CD14-positive monocyte (primary cell): ENCODE measurements around the gene MED15. TPM values are rescaled to one million over a fixed set of nuclear protein-coding genes. Genes with fewer than 3 reads are reported as not detected.

Experiments used
- DNase-seq, 3 donors: peaks; one replicate each; pipeline ENCODE4 v3.0.0-alpha.2; 2011 to 2022
- H2AFZ ChIP-seq: 2 replicates; pipeline ENCODE4 v1.6.0; 2012; ENCODE audit warnings: mild to moderate bottlenecking, low read depth, low read length, inconsistent platforms; ENCODE audit not compliant: insufficient read depth, poor library complexity, severe bottlenecking
- H3K27ac ChIP-seq, 2 donors: 1 replicate in 1 of 2; 2 replicates in 1 of 2; pipeline ENCODE4 v1.5.1; 2012 to 2013; ENCODE audit warnings: low read length in 2 of 2, control low read depth in 1 of 2, inconsistent platforms in 1 of 2, low read depth in 1 of 2, mild to moderate bottlenecking in 1 of 2
- H3K27me3 ChIP-seq, 2 donors: one replicate each; pipeline versions ENCODE4 v1.6.0 to v1.6.1; 2011 to 2013; ENCODE audit warnings: low read length in 2 of 2; ENCODE audit not compliant: control insufficient read depth in 2 of 2, insufficient read depth in 2 of 2
- H3K36me3 ChIP-seq, 2 donors: replicated peaks in 1 of 2; 1 replicate in 1 of 2; 2 replicates in 1 of 2; pipeline versions ENCODE4 v1.5.1 to v1.6.1; 2012 to 2013; ENCODE audit warnings: low read length in 2 of 2, control low read depth in 1 of 2, inconsistent platforms in 1 of 2, mild to moderate bottlenecking in 1 of 2; ENCODE audit not compliant: insufficient read depth in 2 of 2, control insufficient read depth in 1 of 2
- H3K4me1 ChIP-seq, 2 donors: 1 replicate in 1 of 2; 2 replicates in 1 of 2; pipeline versions ENCODE4 v1.5.1 to v1.6.1; 2012 to 2013; ENCODE audit warnings: low read length in 2 of 2, control low read depth in 1 of 2, inconsistent platforms in 1 of 2, mild to moderate bottlenecking in 1 of 2, moderate library complexity in 1 of 2; ENCODE audit not compliant: insufficient read depth in 2 of 2, control insufficient read depth in 1 of 2
- H3K4me2 ChIP-seq: replicated peaks from 2 replicates; pipeline ENCODE3; 2012; ENCODE audit warnings: low read length, moderate library complexity, mild to moderate bottlenecking; ENCODE audit not compliant: poor library complexity, severe bottlenecking; ENCODE audit errors: extremely low read depth
- H3K4me3 ChIP-seq, 3 experiments: fragments of 200-600 bp in 1 of 3; sonication (generic) in 1 of 3; replicated peaks in 1 of 3; 1 replicate in 2 of 3; 2 replicates in 1 of 3; pipeline ENCODE4 v1.5.1; 2011 to 2013; ENCODE audit warnings: low read length in 3 of 3, mild to moderate bottlenecking in 3 of 3, control low read depth in 2 of 3, low read depth in 2 of 3, inconsistent platforms in 1 of 3, moderate library complexity in 1 of 3
- H3K79me2 ChIP-seq: 2 replicates; pipeline ENCODE4 v1.6.0; 2012; ENCODE audit warnings: mild to moderate bottlenecking, control low read depth, inconsistent platforms, low read length, moderate library complexity; ENCODE audit not compliant: insufficient read depth
- H3K9ac ChIP-seq: 2 replicates; pipeline ENCODE4 v1.6.0; 2017; ENCODE audit warnings: low read length, mild to moderate bottlenecking; ENCODE audit not compliant: insufficient read depth, poor library complexity, severe bottlenecking
- H3K9me3 ChIP-seq, 2 donors: replicated peaks in 1 of 2; 1 replicate in 1 of 2; 2 replicates in 1 of 2; pipeline versions ENCODE4 v1.5.1 to v1.6.1; 2012 to 2013; ENCODE audit warnings: low read length in 2 of 2, control low read depth in 1 of 2; ENCODE audit not compliant: control insufficient read depth in 1 of 2, insufficient read depth in 1 of 2
- H4K20me1 ChIP-seq: 2 replicates; pipeline ENCODE4 v1.6.0; 2012; ENCODE audit warnings: mild to moderate bottlenecking, low read length, control low read depth, moderate library complexity; ENCODE audit not compliant: insufficient read depth
- H3K27ac Mint-ChIP-seq, 7 donors: one replicate each; pipeline ENCODE4 v1.8.0; 2020; ENCODE audit warnings: mild to moderate bottlenecking in 7 of 7, mixed read lengths in 7 of 7, moderate library complexity in 6 of 7, inconsistent platforms in 2 of 7
- H3K27me3 Mint-ChIP-seq, 3 donors: one replicate each; pipeline ENCODE4 v1.8.0; 2021 to 2022; ENCODE audit warnings: low read depth in 3 of 3, mild to moderate bottlenecking in 3 of 3, mixed read lengths in 3 of 3, moderate library complexity in 3 of 3, inconsistent platforms in 1 of 3
- H3K36me3 Mint-ChIP-seq, 2 donors: one replicate each; pipeline ENCODE4 v1.8.0; 2020; ENCODE audit warnings: mixed read lengths in 2 of 2, inconsistent platforms in 1 of 2, mild to moderate bottlenecking in 1 of 2
- H3K4me1 Mint-ChIP-seq: one replicate; pipeline ENCODE4 v1.8.0; 2020; ENCODE audit warnings: mild to moderate bottlenecking, mixed read lengths
- H3K4me3 Mint-ChIP-seq, 2 donors: one replicate each; pipeline ENCODE4 v1.8.0; 2020; ENCODE audit warnings: mild to moderate bottlenecking in 2 of 2, mixed read lengths in 2 of 2, moderate library complexity in 1 of 2
- H3K9me3 Mint-ChIP-seq, 7 donors: one replicate each; pipeline ENCODE4 v1.8.0; 2020 to 2022; ENCODE audit warnings: mixed read lengths in 7 of 7, mild to moderate bottlenecking in 6 of 7, moderate library complexity in 6 of 7, inconsistent platforms in 2 of 7
- WGBS: methylation state at CpG from one replicate; pipeline ENCODE4 v1.1.5; 2013; ENCODE audit warnings: missing lambda C conversion rate; ENCODE audit not compliant: insufficient coverage; 5-methylcytosine and 5-hydroxymethylcytosine counted together
- intact Hi-C, 2 donors: fragments of 100-400 bp; cut with micrococcal nuclease; formaldehyde crosslinking; loops; one replicate each; pipeline versions ENCODE4 v1.15.0 to v1.15.1; 2023
- polyA plus RNA-seq, 3 donors: library from polyadenylated mRNA; depleted of rRNA in 1 of 3; unstranded in 2 of 3; stranded (reverse) in 1 of 3; fragments of 300-500 nt in 2 of 3; fragments of >200 nt in 1 of 3; fragmentation: Illumina TruSeq in 2 of 3; gene quantifications; 1 replicate in 2 of 3; 2 replicates in 1 of 3; pipeline ENCODE4 v1.2.3, GENCODE V29; 2012 to 2021
- TF ChIP-seq, protein P1 (sequence below): fragments of 200-600 bp; IDR thresholded peaks from one replicate; pipeline ENCODE4 v1.8.0; 2022; ENCODE audit warnings: antibody characterized with exemption, mild to moderate bottlenecking

Gene MED15
- polyA plus RNA-seq, 3 donors: 10.0 to 126 (median 17.8) TPM

DNA sequence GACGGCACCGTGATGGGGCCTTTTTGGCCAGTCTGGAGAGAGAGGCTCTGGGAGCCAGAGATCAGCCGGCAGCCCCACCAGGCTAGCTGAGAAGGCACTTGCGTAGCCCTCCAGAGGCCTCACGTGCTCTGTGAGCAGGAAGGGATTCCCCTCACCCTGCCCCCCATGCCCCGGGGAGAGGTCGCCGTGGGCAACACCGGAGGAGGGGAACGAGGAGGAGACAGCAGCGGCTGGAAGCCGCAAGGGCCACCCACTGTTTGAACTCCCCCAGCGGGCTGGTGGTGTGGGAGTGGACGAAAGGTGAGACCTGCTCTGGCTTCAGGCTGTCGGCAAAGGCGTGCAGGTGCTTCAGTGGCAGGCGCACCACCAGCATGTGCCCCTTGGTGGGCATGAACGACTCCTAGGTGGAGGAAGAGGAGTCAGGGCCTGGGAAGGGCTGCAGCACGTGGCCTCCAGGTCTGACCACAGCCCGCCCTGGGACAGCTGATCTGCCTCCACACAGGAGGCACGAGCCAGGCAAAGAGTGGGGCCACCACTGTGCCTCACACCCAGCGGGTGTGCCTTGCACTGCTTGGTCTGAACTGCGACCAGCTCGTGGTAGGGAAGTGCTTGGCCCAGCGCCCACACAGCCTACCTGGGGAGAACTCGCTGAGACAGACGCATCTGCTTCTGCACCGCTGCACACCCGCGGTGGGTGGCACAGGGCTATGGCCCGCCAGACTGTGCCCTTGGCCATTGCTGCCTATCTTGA lies 99.9 kb downstream of the MED15 start:
- Histone ChIP-seq H2AFZ (no peak overlapping the region), H3K79me2 (no peaks in the 10 kb centered on the region), H3K4me3 (no peak overlapping the region), H3K27ac (no peak overlapping the region), H3K9me3 (no peaks in the 10 kb centered on the region), H3K4me2 (no peak overlapping the region), H3K4me1 (no peaks in the 10 kb centered on the region), H3K27me3 (peaks cover 0 to 2% of the 10 kb centered on the region in 2 donors), H4K20me1 (no peaks in the 10 kb centered on the region), H3K36me3 (no peaks in the 10 kb centered on the region), H3K9ac (no peak overlapping the region)
- peaks cover 3% of the 10 kb centered on the region for H3K4me1 Mint-ChIP-seq
- H3K27me3 Mint-ChIP-seq: peaks cover 2 to 11% (median 9%) of the 10 kb centered on the region in 3 donors
- no peak overlapping the region for H3K4me3 Mint-ChIP-seq
- WGBS: 83% methylated on average over 26 of the region's 31 CpGs
- intact Hi-C loops: loop anchor here in 1 of 2 donors (10.0 kb wide), 1 partner anchor 87 kb away; no protein-coding TSS in a partner anchor
- TF ChIP-seq, protein P1, sequence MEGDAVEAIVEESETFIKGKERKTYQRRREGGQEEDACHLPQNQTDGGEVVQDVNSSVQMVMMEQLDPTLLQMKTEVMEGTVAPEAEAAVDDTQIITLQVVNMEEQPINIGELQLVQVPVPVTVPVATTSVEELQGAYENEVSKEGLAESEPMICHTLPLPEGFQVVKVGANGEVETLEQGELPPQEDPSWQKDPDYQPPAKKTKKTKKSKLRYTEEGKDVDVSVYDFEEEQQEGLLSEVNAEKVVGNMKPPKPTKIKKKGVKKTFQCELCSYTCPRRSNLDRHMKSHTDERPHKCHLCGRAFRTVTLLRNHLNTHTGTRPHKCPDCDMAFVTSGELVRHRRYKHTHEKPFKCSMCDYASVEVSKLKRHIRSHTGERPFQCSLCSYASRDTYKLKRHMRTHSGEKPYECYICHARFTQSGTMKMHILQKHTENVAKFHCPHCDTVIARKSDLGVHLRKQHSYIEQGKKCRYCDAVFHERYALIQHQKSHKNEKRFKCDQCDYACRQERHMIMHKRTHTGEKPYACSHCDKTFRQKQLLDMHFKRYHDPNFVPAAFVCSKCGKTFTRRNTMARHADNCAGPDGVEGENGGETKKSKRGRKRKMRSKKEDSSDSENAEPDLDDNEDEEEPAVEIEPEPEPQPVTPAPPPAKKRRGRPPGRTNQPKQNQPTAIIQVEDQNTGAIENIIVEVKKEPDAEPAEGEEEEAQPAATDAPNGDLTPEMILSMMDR: no peak
- no peaks in the 10 kb centered on the region for H3K9me3 Mint-ChIP-seq
- DNase-seq: no peak
- H3K36me3 Mint-ChIP-seq: no peaks in the 10 kb centered on the region
- H3K27ac Mint-ChIP-seq: no peak overlapping the region

DNA sequence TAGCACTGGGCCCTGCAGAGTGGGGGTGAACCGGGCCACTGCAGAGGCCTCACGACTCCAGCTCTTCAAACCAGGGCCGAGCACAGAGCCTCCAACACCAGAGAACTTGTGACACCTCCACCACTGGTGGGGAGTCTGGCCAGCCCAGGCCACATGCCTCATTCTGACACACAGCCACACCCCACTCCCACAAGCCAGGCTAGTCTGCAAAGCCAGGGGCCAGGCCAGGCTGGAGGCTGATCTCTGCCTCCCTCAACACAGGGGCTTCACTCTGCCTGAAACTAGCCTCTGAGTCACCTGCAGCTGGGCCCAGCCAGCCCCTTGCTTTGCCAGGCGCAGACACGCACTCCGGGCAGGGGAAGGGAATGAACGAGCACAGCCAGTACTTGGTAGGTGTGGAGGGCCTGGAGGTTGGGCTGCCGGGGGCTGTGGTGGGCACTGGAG lies 102.9 kb downstream of the MED15 start:
- H3K36me3 Mint-ChIP-seq: no peaks in the 10 kb centered on the region
- Histone ChIP-seq H3K4me1 (no peaks in the 10 kb centered on the region), H3K27me3 (peaks cover 0 to 2% of the 10 kb centered on the region in 2 donors), H3K9me3 (no peaks in the 10 kb centered on the region), H3K4me3 (no peak overlapping the region), H3K4me2 (no peak overlapping the region), H4K20me1 (no peaks in the 10 kb centered on the region), H3K36me3 (no peaks in the 10 kb centered on the region), H3K27ac (no peak overlapping the region), H3K79me2 (no peaks in the 10 kb centered on the region), H3K9ac (no peak overlapping the region), H2AFZ (no peak overlapping the region)
- WGBS: 96% methylated on average over 8 of the region's 8 CpGs
- DNase-seq: no peak
- peaks cover 2 to 12% (median 9%) of the 10 kb centered on the region in 3 donors for H3K27me3 Mint-ChIP-seq
- no peaks in the 10 kb centered on the region for H3K9me3 Mint-ChIP-seq
- no peak overlapping the region for H3K4me3 Mint-ChIP-seq
- no peak overlapping the region for H3K27ac Mint-ChIP-seq
- TF ChIP-seq, protein P1: no peak
- intact Hi-C loops: no loop called here
- H3K4me1 Mint-ChIP-seq: peaks cover 3% of the 10 kb centered on the region
